ENCODE measurements around the gene CITED2. TPM values are rescaled to one million over a fixed set of nuclear protein-coding genes. Genes with fewer than 3 reads are reported as not detected.
A peak's percentile ranks its signal among the peaks of the same experiment; 100 is the strongest.
"Not testable (repeated sequence)": the region's sequence is repeated elsewhere in the genome, so short reads cannot be mapped to it uniquely, and the experiment has no call there.

CITED2 gene
- total RNA-seq, 3 donors from 2014 or later (not counting 1 experiment from before 2014, with no cell fraction given) = 89.8 to 152 (median 112) TPM

DNA sequence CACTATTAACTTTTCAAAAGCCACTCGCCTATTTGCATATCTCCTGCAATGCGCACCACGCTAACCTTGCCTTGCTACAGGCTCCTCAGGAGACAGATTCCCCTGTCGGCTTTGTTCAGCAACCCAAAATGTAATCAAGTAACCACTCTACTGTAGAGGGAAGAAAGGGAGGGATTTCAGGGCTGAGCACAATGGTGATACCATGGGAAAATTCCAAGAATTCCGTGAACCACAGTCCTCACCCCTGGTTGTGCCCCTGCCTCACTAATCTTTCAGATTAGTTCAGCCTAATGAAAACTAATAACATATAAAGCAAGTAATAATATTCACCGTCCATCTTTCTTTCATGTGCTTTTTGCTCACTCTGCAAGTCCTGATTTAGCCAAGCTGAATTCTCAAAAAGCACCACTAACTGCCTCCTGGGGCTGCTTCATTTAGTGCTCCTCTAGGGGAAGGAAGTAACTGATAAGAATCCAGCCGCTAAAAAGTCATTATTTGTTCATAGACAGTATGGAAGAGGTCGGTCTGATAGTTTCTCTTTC is 6.6 kb downstream of the CITED2 start:
- H3K36me3 ChIP-seq (ENCODE audit: control insufficient read depth, insufficient read depth, low read length) = peaks cover 2% of the 10 kb centered on the region
- DNase-seq = no peak
- Mint-ChIP-seq H3K9me3 (no peaks in the 10 kb centered on the region), H3K4me3 (no peak overlapping the region), H3K27ac (no peak overlapping the region), H3K36me3 (no peaks in the 10 kb centered on the region), H3K4me1 (peaks cover 41 to 46% of the 10 kb centered on the region in 2 donors), H3K27me3 (ENCODE audit: low read depth in 2 of 2) (no peaks in the 10 kb centered on the region)
- no peaks in the 10 kb centered on the region for H3K9me3 ChIP-seq (ENCODE audit: control insufficient read depth, insufficient read depth, low read length)
- intact Hi-C loops (cut with micrococcal nuclease) = no loop called here
- H3K4me1 ChIP-seq (ENCODE audit: control insufficient read depth, insufficient read depth, low read length) = peaks cover 8% of the 10 kb centered on the region
- no peak overlapping the region for H3K27ac ChIP-seq (ENCODE audit: low read length)
- H3K27me3 ChIP-seq (ENCODE audit: control insufficient read depth, insufficient read depth, low read length) = no peaks in the 10 kb centered on the region
- TF ChIP-seq, protein P1, sequence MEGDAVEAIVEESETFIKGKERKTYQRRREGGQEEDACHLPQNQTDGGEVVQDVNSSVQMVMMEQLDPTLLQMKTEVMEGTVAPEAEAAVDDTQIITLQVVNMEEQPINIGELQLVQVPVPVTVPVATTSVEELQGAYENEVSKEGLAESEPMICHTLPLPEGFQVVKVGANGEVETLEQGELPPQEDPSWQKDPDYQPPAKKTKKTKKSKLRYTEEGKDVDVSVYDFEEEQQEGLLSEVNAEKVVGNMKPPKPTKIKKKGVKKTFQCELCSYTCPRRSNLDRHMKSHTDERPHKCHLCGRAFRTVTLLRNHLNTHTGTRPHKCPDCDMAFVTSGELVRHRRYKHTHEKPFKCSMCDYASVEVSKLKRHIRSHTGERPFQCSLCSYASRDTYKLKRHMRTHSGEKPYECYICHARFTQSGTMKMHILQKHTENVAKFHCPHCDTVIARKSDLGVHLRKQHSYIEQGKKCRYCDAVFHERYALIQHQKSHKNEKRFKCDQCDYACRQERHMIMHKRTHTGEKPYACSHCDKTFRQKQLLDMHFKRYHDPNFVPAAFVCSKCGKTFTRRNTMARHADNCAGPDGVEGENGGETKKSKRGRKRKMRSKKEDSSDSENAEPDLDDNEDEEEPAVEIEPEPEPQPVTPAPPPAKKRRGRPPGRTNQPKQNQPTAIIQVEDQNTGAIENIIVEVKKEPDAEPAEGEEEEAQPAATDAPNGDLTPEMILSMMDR (IDR thresholded peaks at IDR 0.05) = no peak
- H3K4me3 ChIP-seq (ENCODE audit: low read length) = no peak overlapping the region
- 77% methylated on average over 6 of the region's 8 CpGs for WGBS (ENCODE audit: insufficient coverage)
- no peak for ATAC-seq

DNA sequence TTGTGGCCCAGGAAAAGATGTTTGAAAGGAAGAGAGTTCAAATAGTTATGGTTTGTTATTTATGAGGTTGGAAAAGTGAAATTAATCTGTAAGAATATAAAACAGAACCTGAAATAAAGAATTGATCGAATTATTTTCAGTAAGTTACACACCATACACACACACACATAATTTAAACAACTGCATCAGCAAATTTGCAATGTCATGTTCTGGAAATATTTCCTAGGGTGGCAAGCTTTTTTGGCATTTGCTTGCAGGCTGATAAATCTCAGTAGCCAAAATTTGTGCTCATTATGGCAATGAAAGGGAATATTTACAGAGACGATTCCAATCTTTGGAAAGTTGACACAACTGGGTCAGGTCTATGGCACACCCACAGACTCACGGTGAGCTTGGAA is 9.5 kb downstream of the CITED2 start:
- H3K9me3 Mint-ChIP-seq = no peaks in the 10 kb centered on the region
- Histone ChIP-seq H3K4me1 (ENCODE audit: control insufficient read depth, insufficient read depth, low read length) (peaks cover 3% of the 10 kb centered on the region), H3K9me3 (ENCODE audit: control insufficient read depth, insufficient read depth, low read length) (no peaks in the 10 kb centered on the region), H3K27ac (ENCODE audit: low read length) (no peak overlapping the region), H3K27me3 (ENCODE audit: control insufficient read depth, insufficient read depth, low read length) (no peaks in the 10 kb centered on the region), H3K4me3 (ENCODE audit: low read length) (no peak overlapping the region), H3K36me3 (ENCODE audit: control insufficient read depth, insufficient read depth, low read length) (no peaks in the 10 kb centered on the region)
- no peaks in the 10 kb centered on the region for H3K27me3 Mint-ChIP-seq (ENCODE audit: low read depth in 2 of 2)
- TF ChIP-seq, protein P1 (IDR thresholded peaks at IDR 0.05) = no peak
- intact Hi-C loops (cut with micrococcal nuclease) = loop anchor here (1.0 to 5.0 kb wide), 4 partner anchors 146 to 548 kb away; partner anchors contain the start of gene REPS1
- no peaks in the 10 kb centered on the region for H3K36me3 Mint-ChIP-seq
- WGBS (ENCODE audit: insufficient coverage) = 94% methylated on average over 3 of the region's 3 CpGs
- ATAC-seq (no peak), DNase-seq (no peak)
- H3K27ac Mint-ChIP-seq = peak overlapping the region in 1 of 2 donors; percentile 3
- no peak overlapping the region for H3K4me3 Mint-ChIP-seq
- H3K4me1 Mint-ChIP-seq = peaks cover 37 to 41% of the 10 kb centered on the region in 2 donors

DNA sequence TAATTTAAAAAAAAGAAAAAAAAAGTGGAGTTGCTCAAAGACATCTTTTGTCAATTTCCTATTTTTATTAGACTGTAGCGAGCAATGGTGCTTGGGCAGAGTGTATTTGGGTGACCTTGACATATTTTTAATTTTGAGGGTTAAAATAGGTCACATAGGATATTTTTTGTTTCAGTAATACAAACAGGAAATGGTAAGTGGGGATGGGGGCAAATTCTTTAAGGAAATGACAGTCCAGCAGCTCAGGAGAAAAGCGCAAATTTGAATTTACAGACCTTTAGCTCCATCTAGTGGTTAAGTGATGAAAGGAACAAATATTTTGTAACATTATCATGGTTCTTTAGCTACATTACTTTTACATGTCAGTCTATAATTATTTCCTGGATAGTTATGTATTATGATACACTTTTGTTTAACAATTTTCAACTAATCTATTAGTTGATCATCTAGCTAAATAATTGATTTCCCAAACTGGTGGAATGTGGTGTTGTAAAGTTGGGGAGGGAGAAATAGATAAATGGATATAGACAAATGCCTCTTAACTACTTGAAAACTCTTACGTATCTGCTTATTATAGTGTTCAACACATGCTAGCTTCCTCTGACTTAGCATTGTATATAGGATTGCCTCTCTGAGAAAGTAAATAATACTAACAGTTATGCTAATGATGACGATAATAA is 10.0 kb downstream of the CITED2 start:
- H3K27me3 ChIP-seq (ENCODE audit: control insufficient read depth, insufficient read depth, low read length) = no peaks in the 10 kb centered on the region
- TF ChIP-seq, protein P1 (IDR thresholded peaks at IDR 0.05) = peak; percentile 90
- no peaks in the 10 kb centered on the region for H3K9me3 ChIP-seq (ENCODE audit: control insufficient read depth, insufficient read depth, low read length)
- H3K27ac ChIP-seq (ENCODE audit: low read length) = no peak overlapping the region
- no peaks in the 10 kb centered on the region for H3K9me3 Mint-ChIP-seq
- H3K27me3 Mint-ChIP-seq (ENCODE audit: low read depth in 2 of 2) = no peaks in the 10 kb centered on the region
- 60% methylated on average over 3 of the region's 4 CpGs for WGBS (ENCODE audit: insufficient coverage)
- no peak overlapping the region for H3K4me3 Mint-ChIP-seq
- peaks cover 33 to 36% of the 10 kb centered on the region in 2 donors for H3K4me1 Mint-ChIP-seq
- intact Hi-C loops (cut with micrococcal nuclease) = loop anchor here (1.0 to 5.0 kb wide), 4 partner anchors 145 to 548 kb away; partner anchors contain the start of gene REPS1
- peaks cover 3% of the 10 kb centered on the region for H3K4me1 ChIP-seq (ENCODE audit: control insufficient read depth, insufficient read depth, low read length)
- DNase-seq (peak in 1 of 2 donors; percentile 76), ATAC-seq (peak; percentile 75 to 78 (median 76))
- H3K27ac Mint-ChIP-seq = peak overlapping the region; percentile 3 to 64
- no peaks in the 10 kb centered on the region for H3K36me3 ChIP-seq (ENCODE audit: control insufficient read depth, insufficient read depth, low read length)
- H3K4me3 ChIP-seq (ENCODE audit: low read length) = no peak overlapping the region
- H3K36me3 Mint-ChIP-seq = no peaks in the 10 kb centered on the region

DNA sequence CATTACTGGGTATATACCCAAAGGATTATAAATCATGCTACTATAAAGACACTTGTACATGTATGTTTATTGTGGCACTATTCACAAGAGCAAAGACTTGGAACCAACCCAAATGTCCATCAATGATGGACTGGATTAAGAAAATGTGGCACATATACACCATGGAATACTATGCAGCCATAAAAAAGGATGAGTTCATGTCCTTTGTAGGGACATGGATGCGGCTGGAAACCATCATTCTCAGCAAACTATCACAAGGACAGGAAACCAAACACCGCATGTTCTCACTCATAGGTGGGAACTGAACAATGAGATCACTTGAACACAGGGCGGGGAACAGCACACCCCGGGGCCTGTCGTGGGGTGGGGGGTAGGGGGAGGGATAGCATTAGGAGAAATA is 10.7 kb downstream of the CITED2 start:
- not testable (repeated sequence) for DNase-seq; H3K9me3 Mint-ChIP-seq; H3K27ac ChIP-seq (ENCODE audit: low read length); H3K9me3 ChIP-seq (ENCODE audit: control insufficient read depth, insufficient read depth, low read length); H3K27me3 ChIP-seq (ENCODE audit: control insufficient read depth, insufficient read depth, low read length); H3K4me1 ChIP-seq (ENCODE audit: control insufficient read depth, insufficient read depth, low read length); H3K27me3 Mint-ChIP-seq (ENCODE audit: low read depth in 2 of 2); H3K4me3 ChIP-seq (ENCODE audit: low read length); H3K36me3 ChIP-seq (ENCODE audit: control insufficient read depth, insufficient read depth, low read length); H3K36me3 Mint-ChIP-seq
- ATAC-seq = peak in 2 of 3 donors; percentile 26 to 47
- 83% methylated on average over 4 of the region's 5 CpGs for WGBS (ENCODE audit: insufficient coverage)
- Mint-ChIP-seq H3K4me3 (peak overlapping the region; percentile 10), H3K4me1 (peaks cover 33 to 35% of the 10 kb centered on the region in 2 donors), H3K27ac (peak overlapping the region; percentile 3 to 64)
- intact Hi-C loops (cut with micrococcal nuclease) = loop anchor here (1.0 to 5.0 kb wide), 4 partner anchors 144 to 547 kb away; partner anchors contain the start of gene REPS1

DNA sequence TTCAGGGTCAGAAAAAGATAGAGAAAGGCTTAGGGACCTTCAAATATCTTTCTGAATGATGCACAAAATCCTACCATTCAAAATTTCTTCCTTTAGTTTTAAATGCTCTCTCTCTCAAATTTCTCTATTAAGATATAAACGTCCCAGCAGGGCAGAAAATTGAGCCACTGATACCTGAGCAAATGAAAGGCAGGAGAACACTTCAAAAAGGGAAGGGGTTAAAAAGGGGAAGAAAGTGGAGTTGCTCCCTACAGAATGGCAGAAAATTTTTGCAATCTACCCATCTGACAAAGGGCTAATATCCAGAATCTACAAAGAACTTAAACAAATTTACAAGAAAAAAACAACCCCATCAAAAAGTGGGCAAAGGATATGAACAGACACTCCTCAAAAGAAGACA is 11.3 kb downstream of the CITED2 start:
- WGBS (ENCODE audit: insufficient coverage) = no CpG with 5 or more reads among the region's 1 CpG
- H3K4me3 Mint-ChIP-seq; H3K36me3 ChIP-seq (ENCODE audit: control insufficient read depth, insufficient read depth, low read length); DNase-seq; H3K27me3 Mint-ChIP-seq (ENCODE audit: low read depth in 2 of 2); H3K4me3 ChIP-seq (ENCODE audit: low read length); H3K36me3 Mint-ChIP-seq; H3K9me3 ChIP-seq (ENCODE audit: control insufficient read depth, insufficient read depth, low read length); H3K4me1 ChIP-seq (ENCODE audit: control insufficient read depth, insufficient read depth, low read length); H3K9me3 Mint-ChIP-seq; H3K27ac ChIP-seq (ENCODE audit: low read length); H3K27me3 ChIP-seq (ENCODE audit: control insufficient read depth, insufficient read depth, low read length); ATAC-seq: not testable (repeated sequence)
- peak overlapping the region; percentile 3 to 64 for H3K27ac Mint-ChIP-seq
- H3K4me1 Mint-ChIP-seq = peaks cover 33 to 35% of the 10 kb centered on the region in 2 donors
- intact Hi-C loops (cut with micrococcal nuclease) = loop anchor here (5.0 kb wide), 1 partner anchor 376 kb away; the partner anchor contains the start of gene REPS1
